HG03066 (cell line): ENCODE results near the gene MTCP1.

Source experiments
- ATAC-seq: cut with Tn5 transposase; IDR thresholded peaks from one replicate; pipeline ENCODE4 v1.9.1; 2021; ENCODE audit warnings: low read depth; ENCODE audit not compliant: unreplicated experiment

The MTCP1 gene

DNA sequence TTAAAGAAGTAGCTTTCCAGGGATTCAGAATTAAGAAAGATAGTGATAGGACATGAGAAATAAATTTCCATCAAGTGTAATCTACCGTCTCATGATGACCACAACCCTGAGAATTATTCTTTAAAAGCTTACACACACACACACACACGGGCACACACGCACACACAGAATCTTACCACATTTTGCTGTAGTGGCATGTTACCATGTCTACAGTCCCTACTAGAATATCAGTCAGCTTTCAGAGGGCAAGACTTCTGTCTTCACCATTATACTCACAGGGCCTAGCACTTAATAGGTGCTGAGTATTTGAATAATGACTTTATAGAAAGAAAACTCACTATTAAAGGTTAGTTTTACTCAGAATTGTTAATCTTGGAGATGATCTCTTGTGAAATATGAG lies 15.4 kb downstream of the MTCP1 start:
- ATAC-seq: no peak

DNA sequence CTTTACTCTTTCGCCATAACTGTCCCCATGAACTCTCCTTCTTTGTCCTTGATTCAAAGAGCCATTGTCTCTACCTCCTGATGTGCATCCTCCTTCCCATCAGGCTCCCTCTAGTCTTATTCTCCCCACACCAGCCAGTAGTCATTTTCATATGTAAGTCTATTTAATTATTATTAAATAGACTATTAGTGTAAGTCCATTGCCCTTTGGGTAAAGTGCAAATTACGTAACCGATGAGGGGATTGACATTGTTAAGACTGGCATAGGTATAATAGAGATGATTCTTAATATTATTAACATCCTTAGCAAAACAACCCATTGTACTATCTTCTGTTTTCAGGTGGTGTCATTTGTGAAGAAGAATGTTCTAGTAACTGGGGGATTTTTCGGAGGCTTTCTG lies 16.7 kb downstream of the MTCP1 start:
- no peak for ATAC-seq

DNA sequence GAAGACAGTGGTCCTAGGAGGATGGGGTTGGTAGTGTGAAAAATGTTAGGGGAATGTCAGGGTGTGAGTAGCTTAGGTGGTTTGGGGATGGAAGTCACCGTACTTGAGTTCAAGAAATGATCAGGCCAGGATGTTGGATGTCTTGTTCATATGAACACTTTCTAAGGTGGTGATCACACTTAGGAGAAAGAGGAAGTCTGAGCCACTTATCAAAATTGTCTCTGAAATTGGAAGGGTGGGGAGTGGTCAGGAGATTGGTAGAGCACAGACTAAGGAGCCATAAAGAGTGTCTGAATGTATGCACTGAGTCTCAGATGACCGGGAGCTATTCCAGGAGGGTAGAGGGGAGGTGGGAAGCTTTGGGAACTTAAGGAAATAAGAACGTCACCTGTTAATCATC lies 17.3 kb downstream of the MTCP1 start:
- no peak for ATAC-seq

DNA sequence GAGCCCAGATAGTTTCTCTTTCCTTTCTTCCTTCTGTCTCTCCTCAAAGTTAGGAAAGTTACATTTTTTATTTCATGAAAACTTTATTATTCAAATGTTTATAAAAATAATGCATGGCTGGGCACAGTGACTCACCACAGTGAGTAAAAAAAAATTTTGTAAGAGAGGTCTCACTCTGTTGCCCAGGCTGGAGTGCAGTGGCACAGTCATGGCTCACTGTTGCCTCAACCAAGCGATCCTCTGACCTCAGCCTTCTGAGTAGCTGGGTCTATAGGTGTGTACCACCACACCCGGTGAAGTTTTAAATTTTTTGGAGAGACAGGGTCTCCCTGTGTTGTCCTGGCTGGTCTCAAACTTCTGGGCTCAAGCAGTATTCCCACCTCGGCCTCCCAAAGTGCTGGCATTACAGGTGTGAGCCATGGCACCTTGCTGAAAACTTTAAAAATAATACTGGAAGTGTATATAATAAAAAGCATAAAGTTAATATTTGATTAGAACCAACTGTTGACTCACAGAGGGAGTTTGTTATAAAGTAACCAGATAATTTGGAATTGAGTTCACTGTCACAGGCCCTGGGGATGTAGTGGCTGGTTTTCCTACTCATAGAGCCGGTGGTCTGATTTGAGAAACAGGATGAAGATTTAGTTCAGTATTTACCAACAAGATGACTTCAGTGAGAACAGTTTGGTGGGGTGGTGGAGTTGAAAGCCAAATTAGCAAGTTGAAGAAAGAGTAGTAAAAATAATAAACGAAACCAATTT lies 18.0 kb downstream of the MTCP1 start:
- no peak for ATAC-seq

DNA sequence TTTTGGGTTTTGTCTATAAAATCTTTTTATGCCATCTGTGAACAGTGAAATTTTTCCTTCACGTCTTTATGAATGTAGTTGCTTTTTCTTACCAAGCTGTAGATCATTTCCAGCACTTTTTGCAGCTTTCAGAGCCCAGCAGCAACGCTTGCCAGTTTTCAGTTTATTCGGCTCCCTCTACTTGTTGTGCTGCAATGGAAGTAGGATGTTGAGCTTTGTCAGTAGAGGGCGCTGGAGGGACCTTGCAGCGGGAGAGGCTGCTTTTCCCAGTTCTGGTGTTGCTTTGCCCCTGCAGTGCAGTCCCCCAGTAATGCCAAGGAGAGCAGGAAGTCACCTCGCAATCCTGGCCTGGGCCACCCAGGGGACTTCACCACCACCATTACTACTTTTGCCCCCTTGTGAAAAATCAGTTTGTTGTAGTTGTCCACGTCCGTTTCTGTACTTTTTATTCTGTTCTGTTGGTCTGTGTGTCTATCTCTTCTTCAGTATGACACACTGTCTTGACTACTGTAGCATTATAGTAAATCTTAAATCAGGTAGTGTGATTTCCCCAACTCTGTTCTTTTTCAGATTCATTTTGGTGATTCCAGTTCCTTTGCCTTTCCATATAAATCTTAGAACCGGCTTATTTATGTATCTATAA lies 21.8 kb downstream of the MTCP1 start:
- no peak for ATAC-seq

DNA sequence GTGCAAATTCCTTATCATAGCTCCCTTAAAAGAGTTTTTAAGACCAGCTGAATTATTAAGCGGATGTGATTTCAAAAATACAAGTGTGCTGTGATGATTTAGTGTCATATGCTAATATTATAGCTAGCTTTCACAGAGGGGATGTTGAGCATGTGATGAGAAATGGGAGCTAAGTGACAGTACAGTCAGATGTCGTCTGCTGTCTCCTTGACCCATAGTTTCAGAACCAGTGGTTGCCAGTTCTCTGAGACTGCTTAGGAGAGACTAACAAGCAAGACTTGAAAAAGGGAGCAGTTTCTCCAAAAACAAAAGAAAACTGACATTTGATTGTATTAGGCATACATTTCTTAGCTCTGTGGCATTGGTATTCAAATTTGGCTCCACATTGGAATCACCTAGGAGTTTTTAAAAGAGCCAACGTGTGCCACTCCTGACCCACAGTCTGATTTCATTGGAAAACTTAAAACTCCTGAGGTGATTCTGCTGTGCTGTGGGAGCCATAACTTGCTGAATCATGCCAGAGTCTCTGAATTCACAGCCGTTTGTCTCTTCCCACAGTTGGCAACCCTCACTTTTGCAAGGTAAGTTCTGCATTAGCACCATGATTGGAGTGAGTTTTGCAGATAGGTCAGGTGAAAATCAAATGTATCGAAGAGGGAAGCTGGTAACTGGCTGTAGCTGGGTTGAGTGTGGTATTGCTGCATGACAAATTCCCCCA lies 24.0 kb downstream of the MTCP1 start:
- ATAC-seq: no peak

DNA sequence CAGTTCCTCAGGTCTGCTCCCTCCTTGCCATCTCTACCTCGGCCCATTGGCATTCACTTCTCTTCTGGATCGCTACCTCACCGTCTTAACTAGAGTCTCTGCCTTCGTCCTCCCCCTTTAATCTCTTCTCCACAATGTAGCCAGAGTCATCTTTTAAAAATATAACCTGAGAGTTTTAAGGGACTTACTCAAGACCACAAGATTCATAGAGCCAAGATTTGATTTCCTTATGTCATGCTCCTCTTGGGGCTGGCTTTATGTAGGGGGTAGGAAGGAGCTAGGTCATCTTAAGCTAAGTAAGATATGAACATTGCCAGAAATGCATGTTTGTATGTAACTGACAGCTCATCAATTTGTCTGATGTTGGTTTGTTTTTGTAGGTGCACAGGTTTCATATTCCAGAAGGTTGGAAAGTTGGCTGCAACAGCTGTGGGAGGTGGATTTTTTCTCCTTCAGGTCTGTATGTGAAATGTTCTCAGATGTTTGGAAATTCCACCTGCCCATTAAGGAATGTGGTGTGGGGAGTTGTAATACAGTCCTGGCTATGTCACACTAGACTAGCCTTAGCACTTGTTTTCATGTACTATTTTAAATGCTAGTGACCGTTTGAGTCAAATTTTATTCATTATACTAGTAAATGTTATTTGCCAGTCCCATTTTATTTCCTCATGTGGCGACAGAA lies 24.7 kb downstream of the MTCP1 start:
- ATAC-seq: no peak

DNA sequence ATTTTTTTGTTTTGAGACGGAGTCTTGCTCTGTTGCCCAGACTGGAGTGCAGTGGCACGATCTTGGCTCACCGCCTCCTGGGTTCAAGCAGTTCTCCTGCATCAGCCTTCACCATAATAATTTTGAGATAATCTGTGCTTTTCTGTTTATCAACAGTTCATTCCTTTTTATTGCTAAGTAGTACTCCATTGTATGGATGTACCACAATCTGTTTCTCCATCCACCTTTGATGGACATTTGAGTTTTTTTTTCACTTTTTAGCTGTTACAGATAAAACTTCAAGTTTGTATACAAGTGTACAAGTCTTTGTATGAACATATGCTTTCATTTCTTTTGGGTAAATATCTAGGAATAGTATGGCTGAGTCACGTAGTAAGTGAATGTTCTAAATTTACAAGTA lies 35.2 kb downstream of the MTCP1 start:
- no peak for ATAC-seq

DNA sequence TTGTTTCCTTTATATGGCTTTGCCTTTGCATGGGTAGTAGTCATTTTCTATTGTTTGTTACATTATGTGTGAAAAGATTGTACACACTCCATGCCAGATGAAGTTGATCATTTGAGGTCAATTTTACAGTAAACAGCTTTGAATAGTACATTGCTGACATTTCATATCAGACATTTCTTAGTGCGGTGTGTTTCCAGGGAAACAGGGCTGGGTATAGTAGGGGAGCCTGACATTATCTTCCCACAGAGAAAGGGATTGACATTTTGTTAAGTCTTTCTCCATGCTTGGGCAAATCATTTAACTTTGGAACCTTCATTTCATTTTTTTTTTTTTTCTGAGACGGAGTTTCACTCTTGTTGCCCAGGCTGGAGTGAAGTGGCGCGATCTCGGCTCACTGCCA lies 39.3 kb downstream of the MTCP1 start:
- no peak for ATAC-seq

DNA sequence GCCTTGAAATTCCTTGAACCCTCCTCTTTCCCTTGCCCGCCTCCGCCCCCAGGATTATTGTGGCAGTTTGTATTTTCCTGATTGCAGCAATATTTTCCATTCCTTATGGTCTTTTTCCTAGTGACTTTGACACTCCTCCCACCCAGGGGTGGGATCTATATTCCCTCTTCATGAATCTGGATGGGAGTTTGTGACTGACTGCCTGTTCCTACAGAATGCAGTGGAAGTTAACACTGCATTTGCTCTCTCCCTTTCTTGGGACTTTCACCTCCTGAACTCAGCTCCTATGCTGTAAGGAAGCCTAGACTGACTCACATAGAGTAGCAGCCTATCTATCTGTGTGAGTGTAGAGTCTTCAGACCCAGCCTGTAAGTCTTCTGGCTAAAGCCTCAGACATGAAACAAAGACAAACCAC lies 42.1 kb downstream of the MTCP1 start:
- no peak for ATAC-seq

DNA sequence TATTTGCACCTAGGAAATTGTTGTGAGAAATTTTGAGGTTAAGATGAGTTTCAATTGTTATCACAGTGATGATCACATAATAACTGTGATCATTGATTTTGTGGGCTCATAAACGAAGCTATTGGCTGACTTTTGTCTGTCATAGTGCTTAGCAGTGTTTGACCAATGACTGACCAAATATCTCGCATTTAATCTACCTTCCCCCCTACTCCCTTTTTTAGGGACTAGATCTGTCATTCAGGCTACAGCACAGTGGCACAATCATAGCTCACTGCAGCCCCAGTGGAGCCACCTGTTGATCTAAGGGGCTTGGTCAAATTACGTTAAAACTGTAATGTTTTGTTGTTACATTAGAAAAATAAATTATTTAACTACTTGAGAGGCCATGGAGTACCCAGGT lies 42.8 kb downstream of the MTCP1 start:
- no peak for ATAC-seq

DNA sequence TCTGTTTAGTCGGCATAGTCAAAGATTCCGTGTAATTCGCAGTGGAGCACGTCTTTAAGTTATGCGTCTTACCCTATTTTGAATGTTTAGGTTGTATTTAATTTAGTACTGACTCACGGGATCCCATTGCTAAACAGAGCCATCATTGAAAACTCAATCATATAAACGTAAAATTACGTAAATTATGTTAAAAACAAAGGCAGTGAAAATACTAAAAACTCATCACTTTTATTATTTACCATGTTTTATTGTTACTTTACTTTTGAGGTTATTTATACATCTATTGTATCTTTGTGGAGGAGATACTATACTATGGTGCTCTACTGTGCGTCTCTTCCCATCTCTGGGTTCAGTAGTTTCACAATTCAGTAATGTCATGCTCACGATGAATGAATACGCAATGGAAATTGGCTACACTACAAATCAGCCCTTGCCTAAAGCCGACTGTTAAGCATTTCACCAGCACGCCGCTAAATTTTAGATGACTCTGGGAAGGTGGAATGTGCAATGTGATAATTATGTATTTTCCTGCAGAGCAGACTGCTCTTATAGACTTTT lies 43.3 kb downstream of the MTCP1 start:
- ATAC-seq: no peak

DNA sequence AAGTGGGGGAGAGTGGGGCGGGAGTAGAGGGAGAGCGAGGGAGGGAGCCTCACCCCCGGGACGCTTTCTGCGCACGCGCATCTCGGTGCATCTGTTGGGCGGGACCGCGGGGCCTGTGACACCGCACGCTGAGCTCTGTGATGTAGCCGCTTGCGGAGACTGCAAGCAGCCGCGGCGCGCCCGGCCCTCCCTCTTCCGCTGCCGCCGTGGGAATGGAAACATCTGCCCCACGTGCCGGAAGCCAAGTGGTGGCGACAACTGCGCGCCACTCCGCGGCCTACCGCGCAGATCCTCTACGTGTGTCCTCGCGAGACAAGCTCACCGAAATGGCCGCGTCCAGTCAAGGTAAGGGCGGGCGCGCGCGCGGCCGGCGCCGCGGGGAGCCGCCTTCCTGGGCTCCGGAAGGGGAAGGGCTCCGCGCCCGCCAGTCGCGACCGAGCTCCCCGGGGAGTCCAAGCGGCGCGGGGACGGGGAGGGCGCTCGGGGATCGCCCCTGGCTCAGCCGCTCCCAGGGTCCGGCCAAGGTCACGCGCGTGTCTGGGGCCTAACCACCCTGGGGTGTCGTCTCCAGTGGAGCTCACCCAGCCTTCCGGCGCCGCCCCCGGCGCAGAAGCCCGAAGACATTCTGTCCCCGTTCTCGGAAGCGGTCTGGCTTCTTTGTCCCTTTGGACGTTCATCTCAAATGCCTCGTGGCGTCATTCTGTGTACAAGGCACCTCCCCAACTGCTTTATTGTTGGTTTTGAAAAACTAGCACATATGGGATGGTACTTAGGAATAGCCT lies 44.0 kb downstream of the MTCP1 start, which contains the start of gene FUNDC2:
TSS of gene FUNDC2 (plus strand) at position 118 of the 782 bp plus-strand sequence. CDS start at position 213, 95 bp downstream.
- peak; percentile 86 for ATAC-seq

DNA sequence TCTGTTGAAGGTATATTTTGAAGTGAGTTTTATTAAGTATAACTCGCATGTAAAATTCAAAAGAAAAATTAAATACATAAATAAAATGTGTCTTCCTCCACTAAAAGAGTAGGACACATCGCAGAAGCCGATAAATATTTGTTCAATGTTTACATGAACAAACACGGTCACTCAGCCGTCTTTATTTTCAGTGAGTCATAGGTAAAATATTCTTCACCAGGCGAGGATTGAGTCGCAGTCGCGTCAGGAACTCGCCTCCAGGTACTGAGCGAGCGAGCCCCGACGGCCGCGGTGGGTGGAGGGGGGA lies 44.6 kb downstream of the MTCP1 start:
- no peak for ATAC-seq

DNA sequence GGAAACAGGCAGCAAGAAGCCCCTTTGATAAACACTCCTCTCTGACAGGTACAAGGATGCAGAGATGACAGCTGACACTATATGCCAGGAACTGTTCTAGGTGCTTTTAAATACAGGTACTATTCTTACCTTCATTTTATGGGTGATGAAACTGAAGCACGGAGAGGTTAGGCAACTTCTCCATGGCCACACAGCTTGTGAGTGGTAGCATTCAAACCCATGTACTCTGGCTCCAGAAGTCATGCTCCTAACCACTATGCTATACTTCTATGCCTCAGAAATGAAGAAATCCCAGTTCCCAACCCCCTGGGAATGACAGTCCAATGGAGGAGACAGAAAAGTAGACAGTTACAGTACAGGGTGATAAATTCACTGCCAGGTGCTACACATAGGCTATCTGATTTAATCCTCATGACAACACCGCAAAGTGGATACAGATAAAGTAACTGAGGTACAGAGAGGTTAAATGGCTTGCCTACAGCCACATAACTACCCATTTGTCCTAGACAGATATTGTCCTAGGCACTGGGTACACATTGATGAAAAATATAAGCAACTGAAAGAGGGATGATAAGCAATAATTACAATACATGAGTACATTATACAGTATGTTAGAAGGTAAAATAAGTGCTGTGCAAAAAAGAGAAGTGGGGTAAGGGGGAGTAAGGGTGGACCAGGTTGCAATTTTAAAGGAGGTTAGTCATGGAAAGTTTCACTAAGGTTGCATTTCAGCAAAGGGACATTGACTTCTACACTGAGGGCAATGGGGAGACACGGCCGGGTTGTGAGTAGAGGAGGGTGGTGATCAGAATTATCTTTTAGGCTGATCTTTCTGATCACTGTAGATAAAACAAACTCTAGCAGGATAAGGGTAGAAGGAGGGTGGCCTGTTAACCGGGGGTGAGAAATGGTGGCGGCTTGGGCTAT lies 46.8 kb downstream of the MTCP1 start:
- ATAC-seq: no peak

DNA sequence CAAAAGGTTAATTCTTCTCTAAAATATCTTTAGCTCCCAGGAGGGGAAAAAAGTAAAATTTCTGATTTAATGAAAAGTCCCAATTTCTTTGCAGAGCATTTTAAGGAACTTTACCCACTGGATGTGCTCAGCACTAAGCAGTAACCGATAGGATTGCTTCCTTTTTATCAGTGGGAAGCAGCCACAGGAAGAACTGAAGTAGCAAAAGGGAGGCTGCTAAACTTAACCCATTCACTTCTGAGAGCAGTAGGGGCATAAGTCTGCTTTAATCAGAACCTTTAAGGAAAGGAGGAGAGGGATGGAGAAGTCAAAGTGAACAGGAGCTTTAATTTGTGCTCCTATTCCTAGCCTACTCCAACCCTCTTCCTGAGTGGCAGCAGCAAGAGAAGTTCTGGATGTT lies 48.4 kb downstream of the MTCP1 start, which contains the start of gene F8:
TSS of gene F8 (minus strand) at position 139 of the 400 bp plus-strand sequence. CDS start 171 bp downstream, outside the sequence.
- ATAC-seq: no peak

DNA sequence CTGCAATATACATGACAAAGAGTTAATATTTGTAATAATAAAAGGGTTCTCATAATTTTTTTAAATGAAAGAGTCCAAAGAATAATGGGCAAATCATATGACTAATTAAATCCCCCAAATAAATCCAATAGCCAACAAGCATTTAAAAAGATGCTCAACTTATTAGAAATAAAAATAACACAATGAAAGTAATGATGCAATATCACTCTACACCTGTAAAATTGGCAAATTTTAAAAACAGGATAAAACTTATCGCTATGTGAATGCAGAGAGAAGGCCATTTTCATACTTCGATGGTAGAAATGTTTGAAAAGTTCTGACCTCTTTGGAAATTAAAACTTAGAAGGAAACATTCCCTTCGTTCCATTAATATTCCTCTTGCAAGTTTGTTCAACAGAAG lies 50.3 kb downstream of the MTCP1 start:
- no peak for ATAC-seq
